Neural cell (in vitro differentiated cells): ENCODE measurements around the gene ACER2.

Source experiments
- CTCF ChIP-seq: fragments of 450-650 bp; IDR thresholded peaks from 2 replicates; pipeline ENCODE4 v1.5.1; 2014; ENCODE audit warnings: antibody characterized with exemption, mild to moderate bottlenecking, moderate library complexity; ENCODE audit not compliant: poor library complexity, severe bottlenecking
- EP300 ChIP-seq: fragments of 450-650 bp; conservative IDR thresholded peaks from 2 replicates; pipeline ENCODE4 v1.6.1; 2014; ENCODE audit warnings: antibody characterized with exemption, mild to moderate bottlenecking, moderate library complexity; ENCODE audit not compliant: poor library complexity, severe bottlenecking
- EZH2 ChIP-seq: fragments of 200-600, 300-800 bp; shearing (Covaris generic), sonication (generic); IDR thresholded peaks from 2 replicates; pipeline ENCODE4 v1.6.1; 2014; ENCODE audit warnings: antibody characterized with exemption, low read length, borderline replicate concordance, mild to moderate bottlenecking; ENCODE audit not compliant: insufficient read depth, poor library complexity, severe bottlenecking
- MXI1 ChIP-seq: fragments of 450-650 bp; conservative IDR thresholded peaks from 2 replicates; pipeline ENCODE4 v1.6.1; 2014; ENCODE audit warnings: antibody characterized with exemption, mild to moderate bottlenecking; ENCODE audit not compliant: poor library complexity, severe bottlenecking
- POLR2AphosphoS5 ChIP-seq: IDR thresholded peaks from 2 replicates; pipeline ENCODE4 v1.6.1; 2012
- RAD21 ChIP-seq: fragments of 450-650 bp; conservative IDR thresholded peaks from 2 replicates; pipeline ENCODE4 v1.6.1; 2014; ENCODE audit warnings: antibody characterized with exemption, mild to moderate bottlenecking, moderate library complexity
- REST ChIP-seq: IDR thresholded peaks from 2 replicates; pipeline ENCODE4 v1.6.1; 2012; ENCODE audit warnings: borderline replicate concordance
- SMC3 ChIP-seq: fragments of 450-650 bp; conservative IDR thresholded peaks from 2 replicates; pipeline ENCODE4 v1.6.1; 2014; ENCODE audit warnings: antibody characterized with exemption, mild to moderate bottlenecking, moderate library complexity; ENCODE audit not compliant: poor library complexity
- TAF1 ChIP-seq: IDR thresholded peaks from 2 replicates; pipeline ENCODE4 v1.6.1; 2012; ENCODE audit warnings: low read depth

DNA sequence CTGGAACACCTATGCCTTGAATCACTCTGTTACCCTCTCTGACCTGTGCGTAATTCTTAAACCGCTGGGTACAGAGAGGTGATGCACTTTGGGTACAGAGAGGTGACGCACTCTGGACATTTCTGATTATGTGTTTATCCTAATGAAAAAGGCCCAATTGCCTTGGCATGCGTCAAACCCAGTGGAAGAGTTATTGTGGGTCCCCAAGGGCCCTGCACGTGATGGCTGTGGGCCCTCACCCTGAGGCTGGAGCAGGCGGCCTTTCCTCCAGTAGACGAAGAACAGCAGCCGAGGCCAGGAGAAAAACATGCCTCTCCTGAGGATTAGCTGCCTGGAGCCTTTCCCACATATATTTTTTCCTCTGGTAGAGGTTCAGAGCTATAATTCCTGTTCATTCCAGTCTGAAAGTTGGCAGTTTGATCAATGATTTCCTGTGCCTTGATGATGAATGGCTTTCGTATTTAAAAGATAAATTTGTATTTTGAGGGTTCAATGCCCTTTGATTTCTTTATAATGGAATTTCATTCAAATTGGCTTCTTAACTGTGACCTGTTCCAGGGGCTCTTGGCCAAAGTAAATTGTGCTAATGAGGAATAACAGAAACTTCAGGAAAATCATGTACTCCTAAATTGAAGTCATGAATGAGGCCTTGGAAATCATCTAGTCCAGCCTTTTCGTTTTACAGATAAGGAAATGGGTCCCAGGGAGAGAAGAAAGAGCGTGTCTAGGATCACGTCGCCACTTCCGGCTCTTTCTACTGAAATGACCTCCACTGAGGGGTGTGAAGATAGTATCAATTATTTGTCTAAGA lies 22.8 kb downstream of the ACER2 start:
- TF ChIP-seq CTCF, result no peak
- TF ChIP-seq RAD21, result no peak
- TF ChIP-seq POLR2AphosphoS5, result no peak
- no peak for TF ChIP-seq SMC3
- TF ChIP-seq EP300, result no peak
- no peak for TF ChIP-seq MXI1
- no peak for TF ChIP-seq REST
- no peak for TF ChIP-seq EZH2
- TF ChIP-seq TAF1, result no peak
